NK-92 treated with Interleukin-12 subunit alpha and Interleukin-12 subunit beta, amount 100 ng/mL, for 24 hours (cell line): ENCODE results near the gene ZNF831.

Experiments
- DNase-seq: peaks from one replicate; lab custom pipeline; 2025; lab: John Stamatoyannopoulos, UW

ZNF831 gene

GRCh38 chr20:59157531-59157930, 6.1 kb upstream of the ZNF831 start:
- DNase-seq: no peak

GRCh38 chr20:59157961-59158541, 5.6 kb upstream of the ZNF831 start:
- no peak for DNase-seq

GRCh38 chr20:59158673-59159072, 4.9 kb upstream of the ZNF831 start:
- DNase-seq: no peak

- no peak for DNase-seq
Observed at GRCh38 chr20:59159091-59159490, 4.5 kb upstream of the ZNF831 start.

DNA sequence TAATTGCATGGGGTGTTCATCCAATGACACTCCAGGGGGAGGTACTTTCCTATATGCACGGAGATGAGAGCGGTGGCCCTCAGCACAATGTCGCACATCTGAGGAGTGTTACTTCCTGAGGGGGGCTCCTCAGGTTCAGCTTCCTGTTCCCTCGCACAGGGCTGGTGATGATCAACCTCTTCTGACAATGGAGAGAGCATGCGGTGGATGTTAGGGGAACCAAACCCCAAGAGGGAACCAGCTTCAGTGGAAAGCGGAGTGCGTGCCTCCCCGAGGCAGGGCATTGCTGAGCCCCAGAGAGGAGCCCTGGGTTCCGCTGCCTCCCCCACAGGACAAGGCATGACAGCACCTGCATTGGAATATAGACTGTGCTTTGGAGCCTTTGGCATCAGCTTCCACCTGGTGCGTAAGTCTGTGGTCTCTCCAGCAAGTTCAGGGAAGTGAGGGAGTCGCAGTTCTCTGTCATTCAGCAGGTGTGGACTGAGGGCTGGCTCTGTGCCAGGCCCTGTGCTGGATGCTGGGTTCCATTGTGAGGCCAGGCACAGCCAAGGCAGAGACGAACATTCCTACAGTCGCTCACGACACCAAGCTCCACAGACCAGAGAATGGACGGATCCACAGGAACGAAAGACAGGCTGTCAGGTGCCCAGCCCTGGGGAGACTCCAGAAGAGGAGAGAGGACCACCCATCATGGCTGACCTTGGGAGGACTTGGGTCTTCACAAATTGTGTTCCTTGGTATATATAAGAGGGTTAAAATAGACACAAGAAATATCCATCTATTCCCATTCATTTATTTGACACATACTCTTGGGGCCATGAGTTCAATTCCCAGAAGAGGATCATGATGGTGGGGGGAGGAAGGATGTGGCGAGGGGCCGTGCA, 3.9 kb upstream of the ZNF831 start:
- DNase-seq: peak; percentile 64

DNA sequence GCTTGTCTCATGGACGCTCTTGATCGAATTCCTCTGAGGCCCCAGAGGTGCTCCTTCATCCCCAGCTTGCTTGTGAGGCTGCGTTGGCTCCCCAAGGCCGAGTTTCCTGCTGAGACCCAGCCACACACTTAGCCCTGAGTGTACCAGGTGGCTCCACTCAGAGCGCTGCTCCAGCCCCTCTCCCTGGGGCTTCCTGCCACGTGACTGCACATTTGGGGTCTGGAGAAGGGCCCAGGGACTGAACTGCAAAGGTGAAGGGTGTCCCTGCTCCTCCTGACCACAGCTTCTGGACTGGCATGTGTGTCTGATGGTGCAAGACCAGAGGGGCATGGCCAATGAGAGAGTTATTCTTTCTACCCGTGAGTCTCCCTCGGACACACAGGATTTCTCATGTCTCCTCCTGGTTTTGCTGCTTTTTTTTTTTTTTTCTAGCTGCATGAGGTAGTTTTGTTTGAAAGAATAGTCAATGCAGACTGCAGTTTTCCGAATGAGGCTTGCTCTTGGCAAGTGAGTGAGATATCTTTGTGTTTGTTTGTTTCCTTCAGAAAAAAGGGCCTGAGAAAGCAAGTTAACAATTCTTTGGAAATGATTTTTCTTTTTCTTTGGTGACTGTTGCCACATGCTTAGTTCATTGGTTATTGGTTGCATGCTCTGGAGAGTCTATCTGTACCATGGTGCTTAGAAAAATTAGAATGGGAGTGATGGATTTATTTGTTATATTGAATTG, 3.1 kb upstream of the ZNF831 start:
- no peak for DNase-seq

DNA sequence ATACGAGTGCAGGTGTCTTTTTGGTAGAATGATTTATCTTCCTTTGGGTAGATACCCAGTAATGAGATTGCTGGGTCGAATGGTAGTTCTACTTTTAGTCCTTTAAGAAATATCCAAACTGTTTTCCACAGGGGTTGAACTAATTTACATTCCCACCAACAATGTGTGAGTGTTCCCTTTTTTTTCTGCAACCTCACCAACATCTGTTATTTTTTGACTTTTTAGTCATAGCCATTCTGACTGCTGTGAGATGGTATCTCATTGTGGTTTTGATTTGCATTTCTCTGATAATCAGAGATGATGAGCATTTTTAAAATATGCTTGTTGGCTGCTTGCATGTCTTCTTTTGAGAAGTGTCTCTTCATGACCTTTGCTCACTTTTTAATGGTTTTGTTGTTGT, 1.9 kb upstream of the ZNF831 start:
- DNase-seq: no peak

- no peak for DNase-seq
Observed at GRCh38 chr20:59164686-59165391, 1.2 kb downstream of the ZNF831 start.

- no peak for DNase-seq
Observed at GRCh38 chr20:59165396-59165795, 1.8 kb downstream of the ZNF831 start.

GRCh38 chr20:59165891-59166709, 2.5 kb downstream of the ZNF831 start:
- no peak for DNase-seq

GRCh38 chr20:59170406-59171349, 7.1 kb downstream of the ZNF831 start:
- DNase-seq: no peak

- no peak for DNase-seq
Observed at GRCh38 chr20:59171986-59172385, 8.4 kb downstream of the ZNF831 start.

DNA sequence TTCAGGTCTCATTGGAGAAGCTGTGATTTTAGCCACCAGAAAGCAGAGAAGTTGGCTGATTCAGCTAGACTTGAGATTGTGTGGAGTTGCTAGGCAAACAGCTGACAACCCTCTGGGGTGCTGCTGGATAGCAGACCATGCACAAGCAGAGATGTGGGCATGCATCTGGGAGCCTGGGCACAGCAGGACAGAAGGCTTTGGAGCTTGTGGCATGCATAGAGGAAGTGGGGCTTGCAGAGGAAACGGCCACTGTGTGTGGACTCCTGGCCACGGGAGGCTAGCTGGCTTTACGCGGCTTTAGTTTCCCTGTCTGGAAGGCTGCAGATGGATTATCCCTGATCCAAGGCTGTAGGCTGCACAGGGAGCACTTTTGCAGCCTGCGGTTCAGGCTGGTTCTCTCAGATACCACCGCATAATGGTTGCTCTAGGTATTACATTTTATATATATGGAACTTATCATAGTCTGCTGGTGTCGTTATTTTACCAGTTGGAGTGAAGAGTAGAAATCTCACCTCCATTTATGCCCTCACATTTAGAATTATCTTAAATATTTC, 10.4 kb downstream of the ZNF831 start:
- no peak for DNase-seq

GRCh38 chr20:59175002-59175401, 11.4 kb downstream of the ZNF831 start:
- no peak for DNase-seq

DNA sequence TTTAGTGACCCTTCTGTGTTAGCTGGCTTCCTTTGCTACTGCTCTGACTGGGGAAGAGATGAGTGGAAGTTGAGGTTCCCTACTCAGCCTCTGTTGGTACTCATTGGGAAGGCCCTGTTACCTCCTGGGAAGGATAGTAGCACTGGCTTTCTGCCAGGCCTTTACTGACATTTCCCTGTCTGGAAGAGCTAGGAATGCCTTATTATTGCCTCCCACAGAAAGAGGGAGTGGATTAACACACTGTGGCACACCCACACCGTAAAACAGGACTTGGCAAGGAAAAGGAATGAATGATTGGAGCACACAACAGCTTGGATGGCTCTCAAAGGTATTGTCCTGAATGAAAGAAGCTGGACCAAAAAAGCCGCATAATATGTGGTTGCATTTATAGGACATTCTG, 12.2 kb downstream of the ZNF831 start:
- DNase-seq: no peak

GRCh38 chr20:59176812-59177211, 13.2 kb downstream of the ZNF831 start:
- DNase-seq: no peak

DNA sequence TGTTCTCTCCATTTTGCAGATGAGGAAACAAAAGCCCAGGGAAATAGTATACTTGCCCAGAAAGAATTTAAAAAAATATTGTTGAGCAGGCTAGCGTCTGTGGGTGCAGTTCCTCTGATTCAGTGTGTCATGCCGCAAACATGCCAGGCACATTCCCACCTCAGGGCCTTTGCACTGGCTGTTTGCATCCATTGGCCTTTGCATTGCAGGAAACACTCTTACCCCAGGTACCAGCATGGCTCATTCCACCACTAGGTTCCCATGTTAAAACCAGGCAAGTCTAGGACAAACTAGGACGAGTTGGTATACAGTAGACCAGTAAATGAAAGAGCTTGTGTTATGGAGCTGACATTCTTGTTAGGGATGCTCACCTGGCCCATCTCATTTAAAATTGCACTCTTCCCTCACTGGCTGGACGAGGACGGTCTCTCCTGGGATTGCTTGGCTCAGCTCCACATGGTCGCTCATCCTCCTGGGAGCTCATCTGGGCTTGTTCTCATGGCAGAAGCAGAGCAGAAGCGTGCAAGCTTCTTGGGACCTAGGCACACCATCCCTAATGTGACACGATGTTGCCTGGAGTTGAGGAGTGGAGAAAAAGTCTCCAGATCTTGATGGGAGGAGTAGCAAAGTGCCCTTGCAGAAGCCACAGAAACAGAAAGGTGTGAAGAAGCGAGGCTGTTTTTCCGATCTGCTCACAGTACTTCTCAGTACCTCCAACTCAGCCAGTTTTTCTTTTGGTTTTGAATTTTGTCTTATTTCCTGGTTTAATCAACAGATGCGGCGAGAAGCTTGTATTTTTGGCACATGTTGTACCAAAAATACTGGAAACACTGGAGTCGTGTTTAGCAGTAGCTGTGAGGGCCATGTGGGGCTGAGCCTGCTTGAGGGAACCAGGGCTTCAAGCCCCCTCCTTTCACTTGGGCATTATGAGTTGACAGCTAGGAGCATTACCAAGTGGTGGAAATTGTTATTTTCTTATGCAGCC, 13.9 kb downstream of the ZNF831 start:
- peak; percentile 32 for DNase-seq

DNA sequence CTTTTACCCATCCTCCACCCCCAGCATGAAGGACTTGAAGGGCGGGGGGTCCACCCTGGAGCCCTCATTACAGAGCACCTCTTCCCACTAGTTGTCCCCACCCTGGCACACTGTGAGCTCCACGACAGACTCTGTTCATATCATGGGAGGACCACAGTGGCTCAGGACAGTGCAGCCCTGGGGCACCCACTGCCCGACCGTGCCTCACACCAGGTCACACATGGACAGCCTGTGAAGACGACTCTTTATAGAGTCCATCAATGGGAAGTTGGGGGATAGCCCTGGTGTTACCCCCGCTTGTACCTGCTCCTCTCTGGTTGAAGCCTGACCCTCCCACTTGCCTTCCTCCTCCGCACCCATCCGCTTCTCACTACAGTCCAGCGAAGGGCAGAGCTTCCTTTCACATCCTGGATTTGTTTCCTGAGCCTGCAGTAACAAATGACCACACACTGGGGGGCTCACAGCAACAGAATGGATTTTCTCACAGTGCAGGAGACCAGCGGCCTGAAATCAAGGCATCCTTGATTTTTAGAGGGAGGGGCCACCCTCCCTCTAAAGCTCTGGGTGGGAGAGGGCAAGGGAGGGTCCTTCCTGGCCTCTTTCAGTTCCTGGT, 15.5 kb downstream of the ZNF831 start:
- no peak for DNase-seq
